Stimulated activated CD8-positive, alpha-beta memory T cell treated with anti-CD3 and anti-CD28 coated beads, Interleukin-4, amount 100 ng/mL, for 1 hour (primary cell): ENCODE results near the gene VRK1.

ENCODE experiments used
- DNase-seq, 2 donors: peaks; one replicate each; pipeline ENCODE4 v3.0.0-alpha.2; 2020; ENCODE audit warnings: low read depth in 2 of 2, low spot score in 1 of 2

The VRK1 gene

GRCh38 chr14:96821501-96821900, 24.3 kb downstream of the VRK1 start:
- no peak for DNase-seq

GRCh38 chr14:96823652-96824051, 26.5 kb downstream of the VRK1 start:
- DNase-seq: no peak

- DNase-seq: no peak
Observed at GRCh38 chr14:96824283-96824682, 27.1 kb downstream of the VRK1 start.

GRCh38 chr14:96826818-96827217, 29.6 kb downstream of the VRK1 start:
- DNase-seq: no peak

- no peak for DNase-seq
Observed at GRCh38 chr14:96827290-96827689, 30.1 kb downstream of the VRK1 start.

GRCh38 chr14:96829791-96830190, 32.6 kb downstream of the VRK1 start:
- no peak for DNase-seq

- DNase-seq: no peak
Observed at GRCh38 chr14:96830946-96831345, 33.8 kb downstream of the VRK1 start.

GRCh38 chr14:96832351-96832750, 35.2 kb downstream of the VRK1 start:
- no peak for DNase-seq

GRCh38 chr14:96838449-96838848, 41.3 kb downstream of the VRK1 start:
- no peak for DNase-seq

- no peak for DNase-seq
Observed at GRCh38 chr14:96839251-96839650, 42.1 kb downstream of the VRK1 start.

- DNase-seq: no peak
Observed at GRCh38 chr14:96843137-96843536, 46.0 kb downstream of the VRK1 start.

- DNase-seq: no peak
Observed at GRCh38 chr14:96844857-96845570, 47.8 kb downstream of the VRK1 start.

- DNase-seq: no peak
Observed at GRCh38 chr14:96847451-96847850, 50.3 kb downstream of the VRK1 start.

- DNase-seq: no peak
Observed at GRCh38 chr14:96848011-96848410, 50.8 kb downstream of the VRK1 start.

GRCh38 chr14:96849733-96850132, 52.6 kb downstream of the VRK1 start:
- no peak for DNase-seq

GRCh38 chr14:96851694-96852381, 54.7 kb downstream of the VRK1 start:
- DNase-seq: no peak

- DNase-seq: no peak
Observed at GRCh38 chr14:96852823-96853422, 55.7 kb downstream of the VRK1 start.

GRCh38 chr14:96858643-96859042, 61.5 kb downstream of the VRK1 start:
- DNase-seq: no peak

- DNase-seq: no peak
Observed at GRCh38 chr14:96861568-96862310, 64.6 kb downstream of the VRK1 start.

GRCh38 chr14:96863327-96863985, 66.3 kb downstream of the VRK1 start:
- no peak for DNase-seq

- DNase-seq: no peak
Observed at GRCh38 chr14:96863986-96864330, 66.8 kb downstream of the VRK1 start.
